SU-DHL-6 (cell line): ENCODE results near the gene KRT84.

ENCODE experiments used
- H2AFZ ChIP-seq: fragments of 200-600 bp; sonication (generic); 2 replicates; pipeline ENCODE4 v1.6.1; 2014; ENCODE audit warnings: low read depth, mild to moderate bottlenecking, moderate library complexity, mixed read lengths, antibody characterized with exemption, low read length; ENCODE audit not compliant: severe bottlenecking
- H3F3A ChIP-seq: fragments of 200-600 bp; shearing (Covaris generic); 2 replicates; pipeline ENCODE4 v1.6.0; 2016; ENCODE audit warnings: antibody characterized with exemption, mild to moderate bottlenecking; ENCODE audit not compliant: insufficient read depth
- H3K27ac ChIP-seq: fragments of 200-600 bp; sonication (generic); 2 replicates; pipeline ENCODE4 v1.5.1; 2016; ENCODE audit warnings: low read depth, mild to moderate bottlenecking, low read length, moderate library complexity, mixed read lengths
- H3K27me3 ChIP-seq: fragments of 200-600 bp; sonication (generic), shearing (Covaris generic); 2 replicates; pipeline ENCODE4 v1.6.0; 2014; ENCODE audit warnings: mild to moderate bottlenecking, low read length
- H3K36me3 ChIP-seq: fragments of 200-600 bp; sonication (generic); 2 replicates; pipeline ENCODE4 v1.6.1; 2014; ENCODE audit warnings: mild to moderate bottlenecking, low read length, mixed read lengths
- H3K4me2 ChIP-seq: fragments of 300-600, 200-600 bp; shearing (Covaris generic), sonication (generic); 2 replicates; pipeline ENCODE4 v1.6.0; 2014; ENCODE audit warnings: low read length, low read depth, mild to moderate bottlenecking; ENCODE audit not compliant: poor library complexity, severe bottlenecking
- H3K4me3 ChIP-seq: fragments of 200-600 bp; sonication (generic); 2 replicates; pipeline ENCODE4 v1.5.1; 2014; ENCODE audit warnings: antibody characterized with exemption, low read length, mild to moderate bottlenecking, mixed read lengths; ENCODE audit not compliant: insufficient read depth, poor library complexity, severe bottlenecking
- H3K79me2 ChIP-seq: fragments of 200-600 bp; sonication (generic); 2 replicates; pipeline ENCODE4 v1.6.1; 2014; ENCODE audit warnings: mild to moderate bottlenecking, low read length, moderate library complexity; ENCODE audit not compliant: insufficient read depth
- H3K9ac ChIP-seq: fragments of 200-600 bp; sonication (generic); 2 replicates; pipeline ENCODE4 v1.7.0; 2014; ENCODE audit warnings: mild to moderate bottlenecking, low read length
- H3K9me2 ChIP-seq: fragments of 200-600 bp; sonication (generic); replicated peaks from 2 replicates; pipeline ENCODE4 v1.6.1; 2014; ENCODE audit warnings: low read length; ENCODE audit not compliant: insufficient read depth
- H3K9me3 ChIP-seq: fragments of 200-600 bp; sonication (generic); 2 replicates; pipeline ENCODE4 v1.6.1; 2014; ENCODE audit warnings: low read length, mixed read lengths; ENCODE audit not compliant: insufficient read depth
- H4K20me1 ChIP-seq: fragments of 200-600 bp; sonication (generic); 2 replicates; pipeline ENCODE4 v1.6.1; 2014; ENCODE audit warnings: low read depth, mild to moderate bottlenecking, antibody characterized with exemption, low read length, moderate library complexity, mixed read lengths
- CTCF ChIP-seq: fragments of 200-600 bp; sonication (generic); IDR thresholded peaks from one replicate; pipeline ENCODE4 v1.5.1; 2017; ENCODE audit warnings: antibody characterized with exemption, mild to moderate bottlenecking, low read length, moderate library complexity; ENCODE audit not compliant: insufficient read depth, poor library complexity, severe bottlenecking
- EZH2phosphoT487 ChIP-seq: fragments of 200-600 bp; sonication (generic), shearing (Covaris generic); conservative IDR thresholded peaks from 2 replicates; pipeline ENCODE4 v1.6.1; 2018; ENCODE audit warnings: mild to moderate bottlenecking, antibody characterized with exemption, low read length, moderate library complexity, mixed read lengths

KRT84 gene

GRCh38 chr12:52341066-52341580 is 44.3 kb downstream of the KRT84 start:
- no peak overlapping the region for H2AFZ ChIP-seq
- no peaks in the 10 kb centered on the region for H3K79me2 ChIP-seq
- TF ChIP-seq EZH2phosphoT487: no peak
- TF ChIP-seq CTCF: no peak
- H3K9me2 ChIP-seq: no peaks in the 10 kb centered on the region
- H3K27ac ChIP-seq: no peak overlapping the region
- H4K20me1 ChIP-seq: no peaks in the 10 kb centered on the region
- no peaks in the 10 kb centered on the region for H3K36me3 ChIP-seq
- no peak overlapping the region for H3K9ac ChIP-seq
- no peaks in the 10 kb centered on the region for H3K27me3 ChIP-seq
- H3K9me3 ChIP-seq: no peaks in the 10 kb centered on the region
- no peak overlapping the region for H3K4me3 ChIP-seq
- H3F3A ChIP-seq: no peaks in the 10 kb centered on the region
- no peak overlapping the region for H3K4me2 ChIP-seq

- Histone ChIP-seq H3K9me2 (no peaks in the 10 kb centered on the region), H3K4me2 (no peak overlapping the region), H3K36me3 (no peaks in the 10 kb centered on the region), H3K9me3 (no peaks in the 10 kb centered on the region), H3K9ac (no peak overlapping the region), H4K20me1 (no peaks in the 10 kb centered on the region), H3F3A (no peaks in the 10 kb centered on the region), H3K27me3 (no peaks in the 10 kb centered on the region), H2AFZ (no peak overlapping the region), H3K4me3 (no peak overlapping the region), H3K79me2 (no peaks in the 10 kb centered on the region), H3K27ac (no peak overlapping the region)
- TF ChIP-seq CTCF: no peak
- TF ChIP-seq EZH2phosphoT487: no peak
Measured at GRCh38 chr12:52338241-52338960, 47.1 kb downstream of the KRT84 start.

- no peaks in the 10 kb centered on the region for H3K9me3 ChIP-seq
- no peak overlapping the region for H3K4me2 ChIP-seq
- H4K20me1 ChIP-seq: no peaks in the 10 kb centered on the region
- H3K36me3 ChIP-seq: no peaks in the 10 kb centered on the region
- H3K27me3 ChIP-seq: no peaks in the 10 kb centered on the region
- no peak overlapping the region for H3K27ac ChIP-seq
- H3K79me2 ChIP-seq: no peaks in the 10 kb centered on the region
- no peak overlapping the region for H3K9ac ChIP-seq
- TF ChIP-seq CTCF (no peak), EZH2phosphoT487 (no peak)
- no peaks in the 10 kb centered on the region for H3K9me2 ChIP-seq
- no peak overlapping the region for H3K4me3 ChIP-seq
- H3F3A ChIP-seq: no peaks in the 10 kb centered on the region
- no peak overlapping the region for H2AFZ ChIP-seq
Measured at GRCh38 chr12:52337054-52337453, 48.4 kb downstream of the KRT84 start.
